Cardiac muscle cell (in vitro differentiated cells and primary cell): Measurements from ENCODE around the gene CD302. TPM values are rescaled to one million over a fixed set of nuclear protein-coding genes. Genes with fewer than 3 reads are reported as not detected.
"Not testable (repeated sequence)": the region's sequence is repeated elsewhere in the genome, so short reads cannot be mapped to it uniquely, and the experiment has no call there.

Experiments used
- DNase-seq, 2 donors: peaks; one replicate each; pipeline versions ENCODE4 v3.0.0 to v3.0.0-alpha.2; 2010 to 2017; ENCODE audit warnings: low read depth in 1 of 2, low spot score in 1 of 2
- H3K27ac ChIP-seq: fragments of 200-600 bp; sonication (generic); 2 replicates; pipeline ENCODE4 v1.5.1; 2016
- H3K27me3 ChIP-seq: fragments of 200-600 bp; sonication (generic); 2 replicates; pipeline ENCODE4 v1.6.0; 2016; ENCODE audit warnings: control low read depth
- H3K36me3 ChIP-seq: fragments of 200-600 bp; sonication (generic); 2 replicates; pipeline ENCODE4 v1.5.1; 2016; ENCODE audit warnings: control low read depth
- H3K4me1 ChIP-seq: fragments of 200-600 bp; sonication (generic); 2 replicates; pipeline ENCODE4 v1.8.1; 2017; ENCODE audit warnings: low read depth, mild to moderate bottlenecking, mixed run types
- H3K4me3 ChIP-seq: fragments of 200-600 bp; sonication (generic); 2 replicates; pipeline ENCODE4 v1.5.1; 2016; ENCODE audit warnings: mild to moderate bottlenecking
- H3K9me3 ChIP-seq: fragments of 200-600 bp; sonication (generic); 2 replicates; pipeline ENCODE4 v1.5.1; 2017; ENCODE audit warnings: low read depth, mild to moderate bottlenecking, control low read depth
- polyA plus RNA-seq: library from polyadenylated mRNA; unstranded; fragments of >200 nt; fragmentation: Nextera tagmentation; extraction: Ambion mirVana; gene quantifications from 2 replicates; pipeline ENCODE4 v1.2.1, GENCODE V29; 2016
- total RNA-seq: library from RNA; depleted of rRNA; stranded (reverse); fragments of >200 nt; gene quantifications from 2 replicates; pipeline ENCODE4 v1.2.3, GENCODE V29; 2016
- TF ChIP-seq, protein P1 (sequence below): IDR thresholded peaks from 2 replicates; pipeline ENCODE4 v1.5.1; 2012; ENCODE audit warnings: low read depth, mild to moderate bottlenecking, low read length

The CD302 gene
- total and polyA plus RNA-seq, 2 experiments from 2014 or later = 0.42 to 0.65 TPM

DNA sequence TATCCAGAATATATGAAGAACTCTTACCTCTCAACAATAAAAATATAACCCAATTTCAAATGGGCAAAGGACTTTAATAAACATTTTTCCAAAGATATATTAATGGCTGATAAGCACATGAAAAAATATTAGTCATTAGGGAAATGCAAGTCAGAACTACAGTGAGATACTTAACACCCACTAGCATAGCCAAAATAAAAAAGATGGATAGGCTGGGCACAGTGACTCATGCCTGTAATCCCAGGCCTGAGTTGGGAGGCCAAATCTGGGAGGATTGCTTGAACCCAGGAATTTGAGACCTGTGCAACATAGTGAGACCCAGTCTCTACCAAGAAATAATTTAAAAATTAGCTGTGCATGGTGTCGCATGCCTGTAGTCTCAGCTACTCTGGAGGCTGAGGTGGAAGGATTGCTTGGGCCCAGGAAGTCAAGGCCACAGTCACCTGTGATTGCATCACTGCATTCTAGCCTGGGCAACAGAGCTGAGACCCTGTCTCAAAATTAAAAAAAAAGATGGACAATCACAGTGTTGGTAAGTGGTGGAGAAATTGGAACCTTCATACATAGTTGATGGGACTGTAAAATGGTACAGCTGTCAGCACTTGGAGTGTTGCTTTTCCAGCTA lies 60.6 kb downstream of the CD302 start:
- H3K9me3 ChIP-seq = no peaks in the 10 kb centered on the region
- peak in 1 of 2 donors; percentile 31 for DNase-seq

DNA sequence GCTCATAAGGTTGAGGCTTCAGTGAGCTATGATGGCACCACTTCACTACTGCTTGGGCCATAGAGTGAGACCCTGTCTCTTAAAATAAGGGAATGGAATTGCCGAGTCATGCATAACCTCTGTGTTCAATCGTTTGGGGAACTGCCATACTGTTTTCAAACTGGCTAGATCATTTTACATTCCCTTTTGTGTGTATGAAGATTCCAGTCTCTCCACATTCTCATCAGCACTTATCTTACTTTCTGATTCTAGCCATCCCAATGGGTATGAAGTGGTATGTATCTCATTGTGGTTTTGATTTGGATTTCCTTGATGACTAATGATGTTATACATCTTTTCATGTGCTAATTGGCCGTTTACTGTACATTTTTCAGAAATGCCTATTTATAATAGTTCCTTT lies 62.0 kb downstream of the CD302 start:
- H3K36me3 ChIP-seq = peaks cover 47% of the 10 kb centered on the region
- peak in 1 of 2 donors; percentile 40 for DNase-seq
- H3K9me3 ChIP-seq = no peaks in the 10 kb centered on the region
- no peak overlapping the region for H3K27ac ChIP-seq
- no peaks in the 10 kb centered on the region for H3K27me3 ChIP-seq
- no peak overlapping the region for H3K4me3 ChIP-seq
- TF ChIP-seq, protein P1, sequence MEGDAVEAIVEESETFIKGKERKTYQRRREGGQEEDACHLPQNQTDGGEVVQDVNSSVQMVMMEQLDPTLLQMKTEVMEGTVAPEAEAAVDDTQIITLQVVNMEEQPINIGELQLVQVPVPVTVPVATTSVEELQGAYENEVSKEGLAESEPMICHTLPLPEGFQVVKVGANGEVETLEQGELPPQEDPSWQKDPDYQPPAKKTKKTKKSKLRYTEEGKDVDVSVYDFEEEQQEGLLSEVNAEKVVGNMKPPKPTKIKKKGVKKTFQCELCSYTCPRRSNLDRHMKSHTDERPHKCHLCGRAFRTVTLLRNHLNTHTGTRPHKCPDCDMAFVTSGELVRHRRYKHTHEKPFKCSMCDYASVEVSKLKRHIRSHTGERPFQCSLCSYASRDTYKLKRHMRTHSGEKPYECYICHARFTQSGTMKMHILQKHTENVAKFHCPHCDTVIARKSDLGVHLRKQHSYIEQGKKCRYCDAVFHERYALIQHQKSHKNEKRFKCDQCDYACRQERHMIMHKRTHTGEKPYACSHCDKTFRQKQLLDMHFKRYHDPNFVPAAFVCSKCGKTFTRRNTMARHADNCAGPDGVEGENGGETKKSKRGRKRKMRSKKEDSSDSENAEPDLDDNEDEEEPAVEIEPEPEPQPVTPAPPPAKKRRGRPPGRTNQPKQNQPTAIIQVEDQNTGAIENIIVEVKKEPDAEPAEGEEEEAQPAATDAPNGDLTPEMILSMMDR = no peak
- H3K4me1 ChIP-seq = no peaks in the 10 kb centered on the region

More for the DNA sequence above, 60.6 kb downstream of the CD302 start:
- H3K36me3 ChIP-seq = peaks cover 33% of the 10 kb centered on the region
- no peak overlapping the region for H3K4me3 ChIP-seq
- no peaks in the 10 kb centered on the region for H3K4me1 ChIP-seq
- no peaks in the 10 kb centered on the region for H3K27me3 ChIP-seq
- peak overlapping the region; percentile 45 for H3K27ac ChIP-seq
- TF ChIP-seq, protein P1 = no peak

- H3K27me3 ChIP-seq = no peaks in the 10 kb centered on the region
- H3K27ac ChIP-seq = no peak overlapping the region
- TF ChIP-seq, protein P1 = no peak
- H3K9me3 ChIP-seq = no peaks in the 10 kb centered on the region
- peaks cover 51% of the 10 kb centered on the region for H3K36me3 ChIP-seq
- H3K4me3 ChIP-seq = no peak overlapping the region
- no peaks in the 10 kb centered on the region for H3K4me1 ChIP-seq
- DNase-seq = no peak
These were observed 62.4 kb downstream of the CD302 start for GRCh38 chr2:159735648-159736047.

GRCh38 chr2:159728629-159729028 lies 69.4 kb downstream of the CD302 start:
- H3K27ac ChIP-seq = peak overlapping the region; percentile 25

DNA sequence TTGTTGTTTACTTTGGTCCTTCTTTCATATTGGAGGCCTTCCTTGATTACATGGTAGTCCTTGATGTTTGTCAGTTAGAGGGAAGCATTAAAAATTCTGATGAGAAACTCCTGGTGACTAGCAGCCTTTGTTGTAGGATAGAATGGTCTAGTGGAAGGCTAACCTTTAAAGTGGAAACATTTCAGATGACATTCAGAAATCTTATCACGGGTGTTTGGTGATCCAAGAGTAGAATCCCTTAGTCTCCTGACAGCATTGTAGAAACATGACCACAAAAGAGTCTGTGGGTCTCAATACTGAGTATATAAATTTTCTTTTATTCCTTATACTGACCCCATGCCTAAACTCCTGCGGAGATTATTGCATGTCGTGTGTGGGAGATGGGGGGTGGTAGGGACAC lies 72.3 kb downstream of the CD302 start:
- DNase-seq = no peak
- TF ChIP-seq, protein P1 = no peak
- H3K9me3 ChIP-seq = no peaks in the 10 kb centered on the region
- H3K27ac ChIP-seq = no peak overlapping the region
- peaks cover 9% of the 10 kb centered on the region for H3K4me1 ChIP-seq
- H3K27me3 ChIP-seq = no peaks in the 10 kb centered on the region
- peaks cover 10% of the 10 kb centered on the region for H3K36me3 ChIP-seq
- H3K4me3 ChIP-seq = no peak overlapping the region

More at GRCh38 chr2:159728629-159729028, 69.4 kb downstream of the CD302 start:
- Histone ChIP-seq H3K36me3 (peaks cover 28% of the 10 kb centered on the region), H3K4me1 (no peaks in the 10 kb centered on the region), H3K9me3 (no peaks in the 10 kb centered on the region), H3K27me3 (no peaks in the 10 kb centered on the region), H3K4me3 (no peak overlapping the region)
- DNase-seq = no peak
- TF ChIP-seq, protein P1 = no peak

DNA sequence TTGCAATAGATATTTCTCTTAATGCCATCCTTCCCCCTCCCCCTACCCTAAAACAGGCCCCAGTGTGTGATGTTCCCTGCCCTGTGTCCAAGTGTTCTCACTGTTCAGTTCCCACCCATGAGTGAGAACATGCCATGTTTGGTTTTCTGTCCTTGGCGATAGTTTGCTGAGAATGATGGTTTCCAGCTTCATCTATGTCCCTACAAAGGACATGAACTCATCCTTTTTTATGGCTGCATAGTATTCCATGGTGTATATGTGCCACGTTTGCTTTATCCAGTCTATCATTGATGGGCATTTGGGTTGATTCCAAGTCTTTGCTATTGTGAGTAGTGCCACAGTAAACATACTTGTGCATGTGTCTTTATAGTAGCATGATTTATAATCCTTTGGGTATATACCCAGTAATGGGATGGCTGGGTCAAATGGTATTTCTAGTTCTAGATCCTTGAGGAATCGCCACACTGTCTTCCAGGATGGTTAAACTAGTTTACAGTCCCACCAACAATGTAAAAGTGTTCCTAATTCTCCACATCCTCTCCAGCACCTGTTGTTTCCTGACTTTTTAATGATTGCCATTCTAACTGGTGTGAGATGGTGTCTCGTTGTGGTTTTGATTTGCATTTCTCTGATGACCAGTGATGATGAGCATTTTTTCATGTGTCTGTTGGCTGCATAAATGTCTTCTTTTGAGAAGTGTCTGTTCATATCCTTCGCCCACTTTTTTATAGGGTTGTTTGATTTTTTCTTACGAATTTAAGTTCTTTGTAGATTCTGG lies 73.0 kb downstream of the CD302 start:
- not testable (repeated sequence) for H3K4me3 ChIP-seq, H3K27me3 ChIP-seq, H3K27ac ChIP-seq, DNase-seq, H3K9me3 ChIP-seq, H3K36me3 ChIP-seq
- H3K4me1 ChIP-seq = peaks cover 13% of the 10 kb centered on the region
